Glutamatergic neuron (in vitro differentiated cells): Measurements from ENCODE around the gene KMT2B. TPM values are rescaled to one million over a fixed set of nuclear protein-coding genes. Genes with fewer than 3 reads are reported as not detected.

Experiments used
- DNase-seq: peaks from one replicate; pipeline ENCODE4 v3.0.0; 2022
- H3K27ac Mint-ChIP-seq: one replicate; pipeline ENCODE4 v1.8.0; 2020; ENCODE audit warnings: mild to moderate bottlenecking, mixed read lengths, inconsistent platforms; ENCODE audit not compliant: unreplicated experiment
- H3K27me3 Mint-ChIP-seq: one replicate; pipeline ENCODE4 v1.8.0; 2020; ENCODE audit warnings: mild to moderate bottlenecking, moderate library complexity, mixed read lengths, inconsistent platforms; ENCODE audit not compliant: unreplicated experiment
- H3K36me3 Mint-ChIP-seq: one replicate; pipeline ENCODE4 v1.8.0; 2020; ENCODE audit warnings: mild to moderate bottlenecking, mixed read lengths, inconsistent platforms; ENCODE audit not compliant: unreplicated experiment
- H3K4me1 Mint-ChIP-seq: one replicate; pipeline ENCODE4 v1.8.0; 2020; ENCODE audit warnings: mild to moderate bottlenecking, low read depth, mixed read lengths, inconsistent platforms; ENCODE audit not compliant: unreplicated experiment
- H3K4me3 Mint-ChIP-seq: one replicate; pipeline ENCODE4 v1.8.0; 2020; ENCODE audit warnings: mild to moderate bottlenecking, mixed read lengths, inconsistent platforms; ENCODE audit not compliant: unreplicated experiment
- H3K9me3 Mint-ChIP-seq: one replicate; pipeline ENCODE4 v1.8.0; 2020; ENCODE audit warnings: mild to moderate bottlenecking, moderate library complexity, mixed read lengths, inconsistent platforms; ENCODE audit not compliant: unreplicated experiment
- total RNA-seq: library from RNA; stranded (reverse); fragmentation: NEBNext Ultra II Directional; extraction: Animal tissue kit (Norgen Biotek cat#: 25700); gene quantifications from one replicate; pipeline ENCODE4 v1.2.1, GENCODE V29; 2021; ENCODE audit not compliant: unreplicated experiment
- TF ChIP-seq, protein P1 (sequence below): fragments of 200-600 bp; sonication (generic); IDR thresholded peaks from one replicate; pipeline ENCODE4 v1.5.0; 2021; ENCODE audit not compliant: partially characterized antibody, unreplicated experiment

KMT2B gene
- total RNA-seq, 1 donor from 2014 or later: 60.8 TPM

DNA sequence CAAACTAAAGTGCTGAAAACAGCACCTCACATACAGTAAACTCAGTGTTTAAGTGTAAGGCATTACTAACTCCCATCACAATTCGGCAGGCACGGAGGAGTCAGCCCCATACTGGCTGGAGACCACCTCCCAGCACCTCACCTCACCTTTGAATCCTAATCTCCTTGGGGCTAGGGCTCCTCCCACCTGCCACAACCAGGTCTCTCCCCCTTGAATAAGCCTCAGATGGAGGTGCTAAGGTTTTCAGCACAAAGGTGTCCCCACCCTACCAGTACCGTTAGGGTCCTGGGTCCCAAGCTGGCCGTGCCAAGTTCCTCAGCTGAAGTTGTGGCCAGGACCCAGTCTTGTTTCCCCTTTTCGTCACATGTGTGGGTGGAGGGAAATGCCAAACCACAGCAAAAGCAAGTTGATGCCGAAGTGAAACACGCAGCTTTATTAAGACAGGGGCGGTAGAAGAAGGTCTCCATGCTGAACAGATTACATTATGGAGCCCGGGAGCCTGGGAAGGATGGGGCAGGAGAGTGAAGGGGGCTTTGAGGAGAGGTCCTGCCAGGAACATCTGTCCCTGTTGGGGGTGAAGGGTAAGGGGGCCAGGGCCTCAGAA, 24.4 kb downstream of the KMT2B start, which contains the start of gene IGFLR1:
Gene IGFLR1 (minus strand): TSS at position 332 of the 604 bp plus-strand sequence. CDS start 1,272 bp downstream, outside the sequence.
- no peaks in the 10 kb centered on the region for H3K27me3 Mint-ChIP-seq
- peak within 1 kb of the TSS; percentile 52 for H3K4me3 Mint-ChIP-seq
- no peak for DNase-seq
- H3K4me1 Mint-ChIP-seq: peaks cover 6% of the 10 kb centered on the region
- peak within 1 kb of the TSS; percentile 62 for H3K27ac Mint-ChIP-seq
- peaks cover 10% of the 10 kb centered on the region for H3K9me3 Mint-ChIP-seq
- H3K36me3 Mint-ChIP-seq: no peaks in the 10 kb centered on the region
- TF ChIP-seq, protein P1, sequence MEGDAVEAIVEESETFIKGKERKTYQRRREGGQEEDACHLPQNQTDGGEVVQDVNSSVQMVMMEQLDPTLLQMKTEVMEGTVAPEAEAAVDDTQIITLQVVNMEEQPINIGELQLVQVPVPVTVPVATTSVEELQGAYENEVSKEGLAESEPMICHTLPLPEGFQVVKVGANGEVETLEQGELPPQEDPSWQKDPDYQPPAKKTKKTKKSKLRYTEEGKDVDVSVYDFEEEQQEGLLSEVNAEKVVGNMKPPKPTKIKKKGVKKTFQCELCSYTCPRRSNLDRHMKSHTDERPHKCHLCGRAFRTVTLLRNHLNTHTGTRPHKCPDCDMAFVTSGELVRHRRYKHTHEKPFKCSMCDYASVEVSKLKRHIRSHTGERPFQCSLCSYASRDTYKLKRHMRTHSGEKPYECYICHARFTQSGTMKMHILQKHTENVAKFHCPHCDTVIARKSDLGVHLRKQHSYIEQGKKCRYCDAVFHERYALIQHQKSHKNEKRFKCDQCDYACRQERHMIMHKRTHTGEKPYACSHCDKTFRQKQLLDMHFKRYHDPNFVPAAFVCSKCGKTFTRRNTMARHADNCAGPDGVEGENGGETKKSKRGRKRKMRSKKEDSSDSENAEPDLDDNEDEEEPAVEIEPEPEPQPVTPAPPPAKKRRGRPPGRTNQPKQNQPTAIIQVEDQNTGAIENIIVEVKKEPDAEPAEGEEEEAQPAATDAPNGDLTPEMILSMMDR: no peak

DNA sequence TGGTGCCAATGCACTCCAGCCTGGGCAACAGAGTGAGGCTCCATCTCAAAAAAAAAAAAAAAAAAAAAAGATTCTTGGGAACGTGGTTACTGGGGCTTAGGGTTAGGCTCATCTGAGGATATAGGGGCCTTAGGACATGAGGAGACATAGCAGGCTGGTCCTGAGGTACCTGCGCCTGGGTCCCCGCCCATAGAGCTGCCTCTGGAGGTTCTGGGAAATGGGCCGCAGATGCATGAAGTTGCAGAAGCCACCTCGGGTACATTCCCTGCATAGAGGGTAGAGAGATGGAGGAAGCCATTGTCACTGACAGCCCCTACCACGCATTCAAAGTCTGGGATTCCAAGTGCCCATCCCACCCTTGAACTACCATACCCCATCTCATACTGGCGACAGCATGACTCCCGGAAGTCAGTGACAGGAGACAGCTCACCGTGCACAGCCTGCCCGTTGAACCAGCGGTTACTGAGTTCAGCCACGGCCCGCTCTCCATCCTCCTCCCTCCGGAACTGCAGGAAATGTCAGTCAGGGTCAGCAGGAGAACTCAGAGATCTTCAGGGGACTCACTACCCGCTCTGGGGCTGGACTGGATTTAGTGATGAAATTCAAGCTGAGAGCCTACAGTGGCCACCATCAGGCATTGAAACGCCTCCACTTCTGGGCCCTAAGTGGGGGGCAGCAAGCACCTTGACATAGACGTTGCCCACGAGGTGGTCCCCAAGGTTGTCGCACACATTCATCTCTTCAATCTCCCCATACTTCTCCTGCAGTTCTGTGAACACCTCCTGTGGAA, 26.0 kb downstream of the KMT2B start:
- Mint-ChIP-seq H3K27me3 (no peaks in the 10 kb centered on the region), H3K36me3 (no peaks in the 10 kb centered on the region), H3K9me3 (peaks cover 9% of the 10 kb centered on the region), H3K27ac (peak overlapping the region; percentile 96), H3K4me1 (peaks cover 9% of the 10 kb centered on the region), H3K4me3 (peak overlapping the region; percentile 98)
- TF ChIP-seq, protein P1: no peak
- no peak for DNase-seq

DNA sequence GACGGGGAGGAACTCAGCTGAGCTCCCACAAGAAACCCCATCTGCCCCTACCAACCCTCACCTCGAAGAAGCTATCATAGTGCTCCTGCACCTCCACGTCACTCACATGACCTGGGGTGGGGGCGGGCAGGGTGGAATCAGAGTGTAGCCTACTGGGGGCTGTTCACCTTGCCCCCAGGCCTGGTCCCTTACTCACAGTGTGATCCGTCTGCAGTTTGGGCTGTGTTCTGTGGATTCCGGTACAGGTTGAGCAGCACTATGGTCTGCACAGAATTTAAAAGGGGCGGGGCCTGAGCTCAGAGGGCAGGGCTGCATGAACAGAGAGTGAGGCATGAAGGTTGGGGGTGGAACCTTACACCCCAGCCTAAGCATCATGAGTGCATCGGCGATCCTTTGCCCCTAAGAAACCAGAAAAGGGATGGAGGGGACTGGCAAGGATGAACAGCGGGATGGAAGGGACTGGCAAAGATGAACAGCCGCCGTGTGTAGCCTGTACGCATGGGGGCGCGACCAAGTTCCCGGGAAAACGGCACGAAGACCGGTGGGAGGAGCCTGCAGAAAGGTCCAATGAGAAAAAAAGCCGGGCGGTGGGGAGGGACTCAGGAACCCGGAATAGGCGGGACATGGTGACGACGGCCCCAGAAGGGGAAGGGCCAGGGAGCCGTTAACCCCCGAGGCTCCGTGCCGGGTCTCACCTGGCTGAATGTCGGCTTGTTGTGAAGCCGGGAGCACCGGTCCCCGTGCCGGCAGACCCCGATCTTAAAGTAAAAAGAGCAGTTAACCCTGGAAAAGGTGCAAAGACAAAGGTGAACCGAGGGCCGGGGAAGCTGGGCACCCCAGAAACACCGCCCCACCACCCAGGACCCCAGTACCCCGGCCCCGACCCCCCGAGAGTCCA, 26.9 kb downstream of the KMT2B start:
- Mint-ChIP-seq H3K27ac (peak overlapping the region; percentile 96), H3K4me1 (peaks cover 10% of the 10 kb centered on the region), H3K36me3 (no peaks in the 10 kb centered on the region), H3K4me3 (peak overlapping the region; percentile 98), H3K9me3 (peaks cover 13% of the 10 kb centered on the region), H3K27me3 (peaks cover 4% of the 10 kb centered on the region)
- TF ChIP-seq, protein P1: no peak
- peak; percentile 95 for DNase-seq

DNA sequence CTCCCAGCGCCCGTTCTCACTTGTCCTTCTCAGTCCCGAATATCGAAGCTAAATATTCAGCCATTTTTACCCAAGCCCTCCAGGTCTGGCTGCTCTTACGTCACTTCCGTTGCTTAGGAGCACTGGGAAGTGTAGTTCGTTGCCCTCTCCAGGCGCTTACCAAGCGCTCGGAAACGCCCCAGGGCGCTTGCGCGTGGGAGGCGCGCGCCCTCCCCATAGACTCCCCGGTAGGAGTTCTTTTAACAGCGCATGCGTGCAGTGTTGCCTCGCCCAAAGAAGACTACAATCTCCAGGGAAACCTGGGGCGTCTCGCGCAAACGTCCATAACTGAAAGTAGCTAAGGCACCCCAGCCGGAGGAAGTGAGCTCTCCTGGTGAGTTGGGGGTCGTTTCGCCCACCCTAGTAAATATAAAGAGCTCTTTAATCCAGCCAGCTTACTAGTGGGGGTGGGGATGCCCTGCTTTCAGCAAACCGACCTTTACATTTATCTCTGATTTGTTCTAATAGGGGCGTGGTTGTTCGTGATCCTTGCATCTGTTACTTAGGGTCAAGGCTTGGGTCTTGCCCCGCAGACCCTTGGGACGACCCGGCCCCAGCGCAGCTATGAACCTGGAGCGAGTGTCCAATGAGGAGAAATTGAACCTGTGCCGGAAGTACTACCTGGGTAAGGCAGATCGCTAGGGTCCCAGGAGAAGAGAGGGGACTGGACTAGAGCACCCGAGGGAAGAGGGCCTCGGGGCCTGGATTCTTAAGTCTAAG, 27.7 kb downstream of the KMT2B start, which contains the start of the genes PSENEN and U2AF1L4:
Gene PSENEN (plus strand): TSS at position 324 of the 759 bp plus-strand sequence. CDS start 280 bp downstream, at position 604.
Gene U2AF1L4 (minus strand): TSS at position 91 of the 759 bp plus-strand sequence. CDS start 27 bp downstream, at position 64.
- peaks cover 10% of the 10 kb centered on the region for H3K4me1 Mint-ChIP-seq
- TF ChIP-seq, protein P1: no peak

More for the DNA sequence above, 27.7 kb downstream of the KMT2B start, which contains the start of the genes PSENEN and U2AF1L4:
- Mint-ChIP-seq H3K36me3 (no peaks in the 10 kb centered on the region), H3K27ac (peak within 1 kb of the TSS; percentile 96), H3K4me3 (peak within 1 kb of the TSS; percentile 98), H3K9me3 (peaks cover 12% of the 10 kb centered on the region), H3K27me3 (peaks cover 5% of the 10 kb centered on the region)
- DNase-seq: peak; percentile 94
